ENCODE measurements around the gene TRAPPC6A. TPM values are rescaled to one million over a fixed set of nuclear protein-coding genes. Genes with fewer than 3 reads are reported as not detected.
A peak's percentile ranks its signal among the peaks of the same experiment; 100 is the strongest.

TRAPPC6A gene
- total RNA-seq, 1 donor from 2014 or later, result 43.8 TPM

- Mint-ChIP-seq H3K27me3 (no peaks in the 10 kb centered on the region), H3K4me3 (ENCODE audit: low read depth) (no peak overlapping the region), H3K4me1 (ENCODE audit: low read depth) (peaks cover 5% of the 10 kb centered on the region), H3K27ac (no peak overlapping the region), H3K9me3 (ENCODE audit: low read depth) (no peaks in the 10 kb centered on the region), H3K36me3 (ENCODE audit: insufficient read depth) (peaks cover 7% of the 10 kb centered on the region)
- no peak for DNase-seq (ENCODE audit: low spot score, unreplicated experiment)
- TF ChIP-seq CTCF (IDR thresholded peaks at IDR 0.05; ENCODE audit: unreplicated experiment), result no peak
Observed at GRCh38 chr19:45141203-45141900, 36.7 kb downstream of the TRAPPC6A start.

- Mint-ChIP-seq H3K9me3 (ENCODE audit: low read depth) (no peaks in the 10 kb centered on the region), H3K27me3 (no peaks in the 10 kb centered on the region), H3K4me3 (ENCODE audit: low read depth) (no peak overlapping the region), H3K27ac (peak overlapping the region; percentile 67), H3K4me1 (ENCODE audit: low read depth) (peaks cover 5% of the 10 kb centered on the region), H3K36me3 (ENCODE audit: insufficient read depth) (peaks cover 7% of the 10 kb centered on the region)
- TF ChIP-seq CTCF (IDR thresholded peaks at IDR 0.05; ENCODE audit: unreplicated experiment), result no peak
- no peak for DNase-seq (ENCODE audit: low spot score, unreplicated experiment)
Observed at GRCh38 chr19:45140533-45140932, 37.5 kb downstream of the TRAPPC6A start.

GRCh38 chr19:45140144-45140503 is 37.9 kb downstream of the TRAPPC6A start:
- Mint-ChIP-seq H3K4me1 (ENCODE audit: low read depth) (peaks cover 5% of the 10 kb centered on the region), H3K4me3 (ENCODE audit: low read depth) (no peak overlapping the region), H3K36me3 (ENCODE audit: insufficient read depth) (peaks cover 7% of the 10 kb centered on the region), H3K27ac (peak overlapping the region; percentile 67), H3K9me3 (ENCODE audit: low read depth) (no peaks in the 10 kb centered on the region), H3K27me3 (no peaks in the 10 kb centered on the region)
- no peak for DNase-seq (ENCODE audit: low spot score, unreplicated experiment)
- no peak for TF ChIP-seq CTCF (IDR thresholded peaks at IDR 0.05; ENCODE audit: unreplicated experiment)

- TF ChIP-seq CTCF (IDR thresholded peaks at IDR 0.05; ENCODE audit: unreplicated experiment), result no peak
- peaks cover 5% of the 10 kb centered on the region for H3K4me1 Mint-ChIP-seq (ENCODE audit: low read depth)
- no peaks in the 10 kb centered on the region for H3K9me3 Mint-ChIP-seq (ENCODE audit: low read depth)
- DNase-seq (ENCODE audit: low spot score, unreplicated experiment), result no peak
- no peaks in the 10 kb centered on the region for H3K27me3 Mint-ChIP-seq
- H3K4me3 Mint-ChIP-seq (ENCODE audit: low read depth), result no peak overlapping the region
- peaks cover 7% of the 10 kb centered on the region for H3K36me3 Mint-ChIP-seq (ENCODE audit: insufficient read depth)
- H3K27ac Mint-ChIP-seq, result no peak overlapping the region
Observed at GRCh38 chr19:45139286-45140143, 38.5 kb downstream of the TRAPPC6A start.

- H3K27ac Mint-ChIP-seq, result no peak overlapping the region
- H3K27me3 Mint-ChIP-seq, result no peaks in the 10 kb centered on the region
- H3K9me3 Mint-ChIP-seq (ENCODE audit: low read depth), result no peaks in the 10 kb centered on the region
- peaks cover 7% of the 10 kb centered on the region for H3K36me3 Mint-ChIP-seq (ENCODE audit: insufficient read depth)
- no peak for TF ChIP-seq CTCF (IDR thresholded peaks at IDR 0.05; ENCODE audit: unreplicated experiment)
- peaks cover 5% of the 10 kb centered on the region for H3K4me1 Mint-ChIP-seq (ENCODE audit: low read depth)
- no peak overlapping the region for H3K4me3 Mint-ChIP-seq (ENCODE audit: low read depth)
- DNase-seq (ENCODE audit: low spot score, unreplicated experiment), result no peak
Observed at GRCh38 chr19:45138303-45138751, 39.7 kb downstream of the TRAPPC6A start.
